Islet of Langerhans (tissue), 1 donor: ENCODE measurements around the gene KIAA0408.
"Not testable (repeated sequence)": the region's sequence is repeated elsewhere in the genome, so short reads cannot be mapped to it uniquely, and the experiment has no call there.

Source experiments
- FAIRE-seq: peaks from one replicate; lab custom pipeline; 2011; peaks lifted over from hg19 to GRCh38; lab: Jason Lieb, UNC

Gene KIAA0408

DNA sequence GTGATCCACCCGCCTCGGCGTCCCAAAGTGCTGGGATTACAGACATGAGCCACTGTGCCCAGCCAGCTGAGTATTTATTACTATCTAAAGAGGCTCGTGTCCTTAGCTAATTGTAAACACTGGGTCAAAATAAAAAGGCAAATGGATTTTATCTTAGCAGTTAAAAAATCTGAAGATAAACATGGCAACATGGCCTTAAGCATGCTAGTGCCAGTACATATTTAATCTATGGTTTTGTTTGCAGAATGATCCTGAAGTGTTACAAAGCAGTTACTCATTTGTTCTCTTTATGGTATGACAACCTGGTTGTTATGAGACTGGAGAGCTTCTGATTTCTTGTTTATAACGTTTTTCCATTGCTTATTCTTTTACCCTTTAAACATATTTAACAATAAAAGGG, 3.9 kb upstream of the KIAA0408 start:
- FAIRE-seq, result no peak

GRCh38 chr6:127462376-127462775, 3.2 kb upstream of the KIAA0408 start:
- FAIRE-seq, result no peak

DNA sequence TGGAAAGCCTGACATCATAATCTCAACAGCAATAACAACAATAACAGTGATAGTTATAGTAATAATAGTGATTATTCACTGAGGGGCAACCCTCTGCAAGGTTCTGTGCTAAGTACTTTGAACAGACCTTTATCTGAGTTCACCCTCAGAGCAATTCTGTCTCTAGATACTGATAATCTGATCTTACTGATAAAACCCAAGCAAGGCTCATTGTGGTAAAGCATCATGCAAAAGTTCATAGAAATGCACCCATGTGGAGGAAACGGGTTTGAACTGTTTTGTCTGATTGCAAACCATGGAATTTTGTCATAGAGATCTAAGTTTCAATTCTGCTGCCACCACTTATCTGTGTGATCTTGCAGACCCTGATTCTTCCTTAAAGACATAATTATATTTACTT, 1.3 kb upstream of the KIAA0408 start:
- no peak for FAIRE-seq

GRCh38 chr6:127458817-127459216, 372 bp downstream of the KIAA0408 start:
- no peak for FAIRE-seq

DNA sequence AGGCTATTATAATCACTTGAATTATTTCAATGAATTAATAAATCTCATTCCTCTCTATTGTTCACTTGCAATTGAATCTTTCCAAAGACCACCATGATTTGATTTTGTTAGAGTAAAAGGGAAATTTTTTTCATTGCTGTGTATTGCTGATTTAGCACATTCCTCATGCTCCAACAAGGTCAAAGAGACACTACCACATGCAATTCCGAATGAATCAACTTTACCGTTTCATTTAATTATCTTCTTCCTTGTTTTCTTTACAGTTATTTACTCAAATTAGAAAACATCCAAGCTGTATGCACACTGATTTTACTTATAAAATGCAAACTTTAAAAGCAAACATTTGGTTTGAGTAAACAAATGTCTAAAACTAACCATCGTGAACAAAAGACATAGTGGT, 967 bp downstream of the KIAA0408 start:
- FAIRE-seq, result peak; percentile 24

GRCh38 chr6:127457456-127458064, 1.6 kb downstream of the KIAA0408 start:
- FAIRE-seq, result no peak

DNA sequence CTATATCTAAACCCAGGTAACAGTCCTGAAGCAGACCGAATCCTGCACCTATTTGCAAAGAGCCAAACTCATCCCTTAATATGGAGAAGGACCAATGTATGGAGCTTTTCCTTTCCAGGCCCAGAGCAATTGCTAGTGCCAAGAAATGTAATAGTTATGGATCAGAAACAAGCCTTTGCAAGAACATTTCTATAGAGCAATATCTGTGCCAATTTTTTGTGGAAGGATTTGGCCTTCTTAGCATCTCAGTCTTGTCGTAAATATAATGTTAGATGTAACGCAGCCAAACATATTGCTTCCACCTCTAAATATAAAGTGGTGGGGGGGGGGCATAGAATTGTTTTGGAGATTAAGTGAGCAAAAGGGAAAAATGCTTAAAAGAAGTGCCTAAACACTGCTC, 2.7 kb downstream of the KIAA0408 start:
- FAIRE-seq, result no peak

DNA sequence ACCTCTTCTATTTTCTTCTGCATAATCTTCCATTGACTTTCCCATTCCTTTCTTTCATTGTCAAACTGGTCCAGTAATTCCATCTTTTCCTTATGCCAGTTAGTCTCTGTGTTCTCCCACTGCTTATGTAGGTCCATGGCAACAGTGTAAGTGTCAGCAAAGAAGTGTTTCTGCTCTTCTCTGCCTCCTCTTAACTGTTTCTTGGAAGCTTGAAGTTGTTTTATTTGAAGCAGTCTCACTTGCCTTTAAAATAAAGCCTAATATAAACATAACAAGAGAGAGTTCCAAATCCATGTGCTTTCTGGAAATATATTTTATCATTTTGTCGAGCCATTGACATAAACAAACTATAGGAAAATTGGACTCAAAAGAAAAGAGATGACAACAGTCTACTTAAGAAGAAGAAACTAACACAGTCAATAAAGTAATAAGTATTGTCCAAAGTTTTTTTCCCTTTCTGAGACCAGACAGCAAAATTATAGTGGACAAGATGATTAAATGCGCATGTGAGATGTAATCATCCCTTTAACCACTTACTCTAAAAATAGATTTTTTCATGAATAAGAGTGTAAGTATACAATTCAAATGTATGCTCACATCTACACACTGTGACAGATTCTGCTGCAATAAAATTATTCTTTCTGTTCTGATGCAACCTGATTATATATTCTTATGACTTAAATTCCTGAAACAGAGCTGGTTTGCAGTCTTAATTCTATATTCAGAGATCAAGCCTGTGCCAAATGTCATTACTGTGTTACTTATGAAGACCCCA, 5.2 kb downstream of the KIAA0408 start:
- FAIRE-seq, result no peak

DNA sequence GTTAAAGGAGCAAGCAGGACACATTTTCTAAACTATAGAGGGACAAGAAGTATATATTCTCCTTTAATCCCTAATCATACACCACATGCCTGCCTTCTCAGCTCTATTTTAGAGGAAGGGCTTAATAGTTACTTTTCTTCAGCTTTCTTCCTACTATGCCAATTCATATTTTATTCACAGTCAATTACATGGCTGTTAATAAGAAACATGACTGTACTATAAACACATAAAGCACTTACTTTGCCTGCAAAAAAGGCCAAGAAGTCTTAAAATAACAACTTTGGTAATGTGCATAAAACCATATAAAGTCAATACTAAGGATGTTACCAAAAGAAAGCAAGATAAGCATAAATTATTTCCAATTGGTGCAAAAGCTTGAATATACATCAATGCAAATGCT, 6.4 kb downstream of the KIAA0408 start:
- no peak for FAIRE-seq

DNA sequence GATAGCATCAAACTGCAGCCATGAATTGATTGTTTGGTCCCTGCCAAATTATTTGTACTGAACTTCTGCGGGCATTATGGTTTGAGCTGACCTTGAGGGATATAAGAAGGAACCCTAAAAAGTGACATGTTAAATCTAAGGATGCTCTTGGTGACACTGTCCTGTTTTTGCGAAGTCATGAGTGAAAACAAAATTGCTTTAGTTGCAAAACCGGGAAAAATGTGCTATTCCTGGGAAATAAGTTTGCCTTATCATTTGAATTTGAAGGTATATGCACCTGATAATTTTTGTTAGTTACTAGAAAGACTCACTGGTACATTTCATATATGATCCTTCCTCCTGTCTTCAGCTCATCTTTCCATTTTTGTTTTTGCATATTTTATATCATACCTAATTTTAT, 7.8 kb downstream of the KIAA0408 start:
- FAIRE-seq, result no peak

GRCh38 chr6:127447780-127448179, 11.4 kb downstream of the KIAA0408 start:
- FAIRE-seq, result no peak

- FAIRE-seq, result no peak
Observed at GRCh38 chr6:127446356-127446755, 12.8 kb downstream of the KIAA0408 start.

- no peak for FAIRE-seq
Observed at GRCh38 chr6:127441881-127442280, 17.3 kb downstream of the KIAA0408 start.

DNA sequence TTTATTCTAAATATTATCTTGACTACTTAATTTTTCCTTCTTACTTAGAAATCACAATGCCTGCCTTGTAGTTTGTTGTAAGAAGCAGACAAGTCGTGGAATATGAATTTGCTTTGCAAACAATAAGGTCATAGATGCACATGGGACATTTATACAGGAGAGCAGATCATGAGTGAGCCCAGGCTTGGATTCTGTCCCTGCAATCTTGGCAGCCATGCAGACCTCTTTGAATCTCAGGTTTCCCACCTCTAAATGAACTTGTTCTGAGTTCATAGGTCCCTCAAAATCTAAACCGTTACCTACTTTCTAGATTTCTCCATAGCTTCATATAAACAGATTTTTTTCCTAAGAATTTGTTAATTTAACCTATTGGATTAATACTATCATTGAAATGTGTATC, 19.5 kb downstream of the KIAA0408 start:
- no peak for FAIRE-seq

DNA sequence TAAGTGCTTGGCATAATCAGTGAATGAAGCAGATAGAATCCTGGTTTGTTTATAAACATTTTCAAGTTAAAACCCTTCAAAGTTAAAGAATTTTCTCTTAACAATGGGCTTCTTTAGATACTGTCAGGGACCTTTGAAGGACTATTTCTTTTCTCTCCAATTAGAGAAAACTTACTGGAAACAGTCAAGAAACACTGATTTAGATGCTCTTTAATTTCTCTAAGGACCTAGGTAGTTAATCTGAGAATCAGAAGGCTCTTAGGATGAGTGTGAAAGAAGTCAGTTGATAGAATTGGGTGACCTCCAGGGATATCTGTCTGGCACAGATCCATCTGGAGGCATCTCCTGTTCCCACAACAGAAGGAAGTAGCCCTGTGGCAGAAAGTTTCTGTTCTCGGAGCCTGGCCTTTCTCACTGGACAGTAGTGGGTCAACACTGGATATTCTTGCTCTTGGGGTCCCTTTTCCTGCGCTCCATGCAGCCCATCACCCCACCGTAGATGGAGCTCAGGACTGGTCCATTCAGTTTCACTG, 22.5 kb downstream of the KIAA0408 start:
- FAIRE-seq, result no peak

- FAIRE-seq, result no peak
Observed at GRCh38 chr6:127435626-127436220, 23.5 kb downstream of the KIAA0408 start.

DNA sequence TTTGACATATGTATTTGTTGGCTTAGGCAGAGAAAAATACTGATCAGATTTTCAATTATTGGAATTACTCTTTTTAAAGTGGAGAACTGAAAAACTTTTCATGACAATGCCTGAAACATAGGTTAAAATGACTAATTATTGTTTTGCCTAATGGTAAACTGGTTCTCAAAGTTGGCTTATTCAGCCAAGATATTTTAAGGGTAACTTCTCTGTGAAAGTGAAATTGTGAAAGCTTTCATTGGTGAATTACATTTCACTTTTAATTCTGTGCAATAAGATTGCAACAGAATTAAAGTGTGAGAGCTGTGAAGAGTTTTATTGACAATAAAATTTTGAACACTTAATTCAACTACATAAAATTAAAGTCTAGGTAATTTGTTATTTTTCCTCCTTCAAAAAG, 24.5 kb downstream of the KIAA0408 start:
- no peak for FAIRE-seq

DNA sequence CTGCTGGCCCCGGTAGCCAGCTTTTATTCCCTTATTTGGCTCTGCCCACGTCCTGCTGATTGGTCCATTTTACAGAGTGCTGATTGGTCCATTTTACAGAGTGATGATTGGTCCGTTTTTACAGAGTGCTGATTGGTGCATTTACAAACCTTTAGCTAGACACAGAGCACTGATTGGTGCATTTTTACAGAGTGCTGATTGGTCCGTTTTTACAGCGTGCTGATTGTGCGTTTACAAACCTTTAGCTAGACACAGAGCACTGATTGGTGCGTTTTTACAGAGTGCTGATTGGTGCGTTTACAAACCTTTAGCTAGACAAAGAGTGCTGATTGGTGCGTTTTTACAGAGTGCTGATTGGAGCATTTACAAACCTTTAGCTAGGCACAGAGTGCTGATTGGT, 30.6 kb downstream of the KIAA0408 start:
- FAIRE-seq, result not testable (repeated sequence)

GRCh38 chr6:127423921-127424320, 35.3 kb downstream of the KIAA0408 start:
- no peak for FAIRE-seq

DNA sequence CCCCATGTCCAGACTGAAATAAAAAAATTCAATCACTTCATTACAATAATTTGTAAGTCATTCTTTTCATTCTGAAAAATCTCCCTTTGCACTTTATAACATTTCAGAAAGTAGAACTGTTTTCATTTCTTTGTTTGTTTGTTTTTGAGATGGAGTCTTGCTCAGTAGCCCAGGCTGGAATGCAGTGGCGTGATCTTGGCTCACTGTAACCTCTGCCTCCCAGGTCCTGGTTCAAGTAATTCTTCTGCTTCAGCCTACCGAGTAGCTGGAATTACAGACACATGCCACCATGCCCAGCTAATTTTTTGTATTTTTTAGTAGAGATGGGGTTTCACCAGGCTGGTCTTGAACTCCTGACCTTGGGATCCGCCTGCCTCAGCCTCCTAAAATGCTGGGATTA, 38.0 kb downstream of the KIAA0408 start:
- not testable (repeated sequence) for FAIRE-seq

GRCh38 chr6:127420556-127420955, 38.6 kb downstream of the KIAA0408 start:
- no peak for FAIRE-seq

DNA sequence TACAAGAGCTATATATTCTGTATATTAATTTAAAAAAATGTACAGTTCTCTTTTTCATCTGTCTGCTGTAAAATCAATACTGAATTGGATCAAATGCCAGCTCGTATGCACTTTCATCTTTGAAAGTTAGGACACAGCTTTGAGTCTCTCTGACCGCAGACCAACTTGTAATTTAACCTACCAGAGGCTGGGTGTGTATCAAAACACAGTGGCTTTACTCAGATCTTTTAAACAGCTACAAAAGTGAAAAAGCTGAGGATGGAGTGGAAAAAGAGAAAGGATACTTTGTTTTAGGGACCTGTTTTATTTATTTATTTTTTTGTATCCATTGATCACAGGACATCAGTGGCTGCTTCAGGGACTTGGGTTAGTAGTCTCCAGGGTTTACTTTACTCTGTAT, 44.1 kb downstream of the KIAA0408 start:
- no peak for FAIRE-seq

DNA sequence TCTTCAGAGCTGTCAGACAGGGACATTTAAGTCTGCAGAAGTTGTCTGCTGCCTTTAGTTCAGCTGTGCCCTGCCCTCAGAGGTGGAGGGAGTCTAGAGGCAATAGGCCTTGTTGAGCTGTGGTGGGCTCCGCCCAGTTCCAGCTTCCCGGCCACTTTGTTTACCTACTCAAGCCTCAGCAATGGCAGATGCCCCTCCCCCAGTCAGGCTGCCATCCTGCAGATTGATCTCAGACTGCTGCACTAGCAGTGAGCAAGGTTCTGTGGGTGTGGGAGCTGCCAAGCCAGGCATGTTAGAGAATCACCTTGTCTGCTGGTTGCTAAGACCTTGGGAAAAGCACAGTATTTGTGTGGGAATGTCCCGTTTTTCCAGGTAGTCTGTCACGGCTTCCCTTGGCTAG, 46.1 kb downstream of the KIAA0408 start:
- not testable (repeated sequence) for FAIRE-seq
